IPS DF 6.9 (cell line): ENCODE measurements around the gene KCNK10.

Experiments used
- DNase-seq: peaks from one replicate; pipeline ENCODE4 v3.0.0-alpha.2; 2013; ENCODE audit warnings: low read depth, low spot score
- H3K27ac ChIP-seq: one replicate; pipeline ENCODE4 v1.5.1; 2013; ENCODE audit warnings: low read length, control low read depth
- H3K27me3 ChIP-seq: 2 replicates; pipeline ENCODE4 v1.6.1; 2013; ENCODE audit warnings: mild to moderate bottlenecking, low read length; ENCODE audit not compliant: control insufficient read depth, insufficient read depth
- H3K36me3 ChIP-seq: 2 replicates; pipeline ENCODE4 v1.6.1; 2013; ENCODE audit warnings: low read length; ENCODE audit not compliant: control insufficient read depth, insufficient read depth
- H3K4me1 ChIP-seq: 2 replicates; pipeline ENCODE4 v1.6.1; 2013; ENCODE audit warnings: low read length; ENCODE audit not compliant: control insufficient read depth, insufficient read depth
- H3K4me3 ChIP-seq: 2 replicates; pipeline ENCODE4 v1.5.1; 2013; ENCODE audit warnings: mild to moderate bottlenecking, low read length
- H3K9me3 ChIP-seq: 2 replicates; pipeline ENCODE4 v1.6.1; 2013; ENCODE audit warnings: low read length, inconsistent platforms; ENCODE audit not compliant: control insufficient read depth, insufficient read depth
- WGBS: extraction: QIAGEN DNeasy Blood & Tissue Kit; methylation state at CpG from one replicate; pipeline ENCODE4 v1.1.7; 2013; ENCODE audit warnings: mixed read lengths, missing lambda C conversion rate; ENCODE audit not compliant: insufficient read length, insufficient coverage; 5-methylcytosine and 5-hydroxymethylcytosine counted together

The KCNK10 gene

GRCh38 chr14:88321692-88322503 is 1.2 kb downstream of the KCNK10 start:
- H3K4me3 ChIP-seq = no peak overlapping the region
- H3K27me3 ChIP-seq = peaks cover 52% of the 10 kb centered on the region
- H3K36me3 ChIP-seq = no peaks in the 10 kb centered on the region
- H3K9me3 ChIP-seq = no peaks in the 10 kb centered on the region
- H3K27ac ChIP-seq = no peak overlapping the region
- H3K4me1 ChIP-seq = peaks cover 3% of the 10 kb centered on the region
- no CpG with 5 or more reads among the region's 25 CpGs for WGBS
- no peak for DNase-seq

GRCh38 chr14:88318406-88318805 is 4.7 kb downstream of the KCNK10 start:
- WGBS = no CpG with 5 or more reads among the region's 4 CpGs
- Histone ChIP-seq H3K36me3 (no peaks in the 10 kb centered on the region), H3K4me1 (peaks cover 3% of the 10 kb centered on the region)

GRCh38 chr14:88316521-88316920 is 6.5 kb downstream of the KCNK10 start:
- no peaks in the 10 kb centered on the region for H3K9me3 ChIP-seq
- peaks cover 5% of the 10 kb centered on the region; the same call in 1 of the 2 replicates for H3K27me3 ChIP-seq
- H3K36me3 ChIP-seq = no peaks in the 10 kb centered on the region
- DNase-seq = no peak
- H3K27ac ChIP-seq = no peak overlapping the region
- H3K4me1 ChIP-seq = no peaks in the 10 kb centered on the region
- no peak overlapping the region for H3K4me3 ChIP-seq

More at GRCh38 chr14:88318406-88318805, 4.7 kb downstream of the KCNK10 start:
- peaks cover 20% of the 10 kb centered on the region for H3K27me3 ChIP-seq
- no peak overlapping the region for H3K4me3 ChIP-seq
- no peak overlapping the region for H3K27ac ChIP-seq
- no peaks in the 10 kb centered on the region for H3K9me3 ChIP-seq
- no peak for DNase-seq

- no peaks in the 10 kb centered on the region for H3K9me3 ChIP-seq
- no peak overlapping the region for H3K4me3 ChIP-seq
- no peaks in the 10 kb centered on the region for H3K4me1 ChIP-seq
- H3K36me3 ChIP-seq = no peaks in the 10 kb centered on the region
- no CpG with 5 or more reads among the region's 6 CpGs for WGBS
- H3K27me3 ChIP-seq = no peaks in the 10 kb centered on the region
- no peak overlapping the region for H3K27ac ChIP-seq
- no peak for DNase-seq
Observed at GRCh38 chr14:88312257-88312656, 10.8 kb downstream of the KCNK10 start.

GRCh38 chr14:88311780-88312179 is 11.3 kb downstream of the KCNK10 start:
- WGBS = no CpG with 5 or more reads among the region's 3 CpGs
- H3K4me3 ChIP-seq = no peak overlapping the region

GRCh38 chr14:88310449-88310848 is 12.6 kb downstream of the KCNK10 start:
- no CpG with 5 or more reads among the region's 4 CpGs for WGBS
- Histone ChIP-seq H3K9me3 (no peaks in the 10 kb centered on the region), H3K4me1 (no peaks in the 10 kb centered on the region), H3K27me3 (no peaks in the 10 kb centered on the region), H3K4me3 (no peak overlapping the region), H3K36me3 (no peaks in the 10 kb centered on the region), H3K27ac (no peak overlapping the region)
- DNase-seq = no peak

More at GRCh38 chr14:88311780-88312179, 11.3 kb downstream of the KCNK10 start:
- Histone ChIP-seq H3K36me3 (no peaks in the 10 kb centered on the region), H3K4me1 (no peaks in the 10 kb centered on the region), H3K27me3 (no peaks in the 10 kb centered on the region), H3K9me3 (no peaks in the 10 kb centered on the region), H3K27ac (no peak overlapping the region)
- no peak for DNase-seq

GRCh38 chr14:88310021-88310420 is 13.0 kb downstream of the KCNK10 start:
- no CpG with 5 or more reads among the region's 4 CpGs for WGBS
- no peaks in the 10 kb centered on the region for H3K9me3 ChIP-seq
- no peak for DNase-seq
- no peaks in the 10 kb centered on the region for H3K4me1 ChIP-seq
- no peaks in the 10 kb centered on the region for H3K36me3 ChIP-seq
- H3K27ac ChIP-seq = no peak overlapping the region
- no peak overlapping the region for H3K4me3 ChIP-seq
- H3K27me3 ChIP-seq = no peaks in the 10 kb centered on the region

GRCh38 chr14:88305528-88306322 is 17.3 kb downstream of the KCNK10 start:
- H3K9me3 ChIP-seq = no peaks in the 10 kb centered on the region
- H3K27me3 ChIP-seq = no peaks in the 10 kb centered on the region
- DNase-seq = no peak
- no CpG with 5 or more reads among the region's 6 CpGs for WGBS
- no peak overlapping the region for H3K4me3 ChIP-seq
- H3K4me1 ChIP-seq = no peaks in the 10 kb centered on the region
- no peak overlapping the region for H3K27ac ChIP-seq
- no peaks in the 10 kb centered on the region for H3K36me3 ChIP-seq

- Histone ChIP-seq H3K27me3 (no peaks in the 10 kb centered on the region), H3K4me1 (no peaks in the 10 kb centered on the region), H3K27ac (no peak overlapping the region), H3K9me3 (no peaks in the 10 kb centered on the region), H3K4me3 (no peak overlapping the region), H3K36me3 (no peaks in the 10 kb centered on the region)
- DNase-seq = no peak
- WGBS = no CpG with 5 or more reads among the region's 3 CpGs
Observed at GRCh38 chr14:88303041-88303440, 20.0 kb downstream of the KCNK10 start.

- WGBS = no CpG with 5 or more reads among the region's 4 CpGs
- Histone ChIP-seq H3K36me3 (no peaks in the 10 kb centered on the region), H3K27ac (no peak overlapping the region), H3K4me3 (no peak overlapping the region), H3K27me3 (no peaks in the 10 kb centered on the region), H3K4me1 (no peaks in the 10 kb centered on the region), H3K9me3 (no peaks in the 10 kb centered on the region)
- no peak for DNase-seq
Observed at GRCh38 chr14:88301381-88301780, 21.7 kb downstream of the KCNK10 start.
